HFF-Myc (cell line): Measurements from ENCODE around the gene ISLR2.
A peak's percentile ranks its signal among the peaks of the same experiment; 100 is the strongest.
"Not testable (repeated sequence)": the region's sequence is repeated elsewhere in the genome, so short reads cannot be mapped to it uniquely, and the experiment has no call there.

Experiments used
- DNase-seq: peaks from one replicate; pipeline ENCODE4 v3.0.0-alpha.2; 2011; ENCODE audit warnings: low read depth; ENCODE audit errors: extremely low read depth
- H3K4me3 ChIP-seq: replicated peaks from 2 replicates; pipeline ENCODE4 v1.5.1; 2011; ENCODE audit warnings: low read depth, mild to moderate bottlenecking, control low read depth, low read length
- TF ChIP-seq, protein P1 (sequence below): IDR thresholded peaks from 2 replicates; pipeline ENCODE4 v1.5.1; 2012; ENCODE audit warnings: mild to moderate bottlenecking, low read depth, low read length, control low read depth; ENCODE audit errors: missing control alignments

The ISLR2 gene, protein sequence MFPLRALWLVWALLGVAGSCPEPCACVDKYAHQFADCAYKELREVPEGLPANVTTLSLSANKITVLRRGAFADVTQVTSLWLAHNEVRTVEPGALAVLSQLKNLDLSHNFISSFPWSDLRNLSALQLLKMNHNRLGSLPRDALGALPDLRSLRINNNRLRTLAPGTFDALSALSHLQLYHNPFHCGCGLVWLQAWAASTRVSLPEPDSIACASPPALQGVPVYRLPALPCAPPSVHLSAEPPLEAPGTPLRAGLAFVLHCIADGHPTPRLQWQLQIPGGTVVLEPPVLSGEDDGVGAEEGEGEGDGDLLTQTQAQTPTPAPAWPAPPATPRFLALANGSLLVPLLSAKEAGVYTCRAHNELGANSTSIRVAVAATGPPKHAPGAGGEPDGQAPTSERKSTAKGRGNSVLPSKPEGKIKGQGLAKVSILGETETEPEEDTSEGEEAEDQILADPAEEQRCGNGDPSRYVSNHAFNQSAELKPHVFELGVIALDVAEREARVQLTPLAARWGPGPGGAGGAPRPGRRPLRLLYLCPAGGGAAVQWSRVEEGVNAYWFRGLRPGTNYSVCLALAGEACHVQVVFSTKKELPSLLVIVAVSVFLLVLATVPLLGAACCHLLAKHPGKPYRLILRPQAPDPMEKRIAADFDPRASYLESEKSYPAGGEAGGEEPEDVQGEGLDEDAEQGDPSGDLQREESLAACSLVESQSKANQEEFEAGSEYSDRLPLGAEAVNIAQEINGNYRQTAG

DNA sequence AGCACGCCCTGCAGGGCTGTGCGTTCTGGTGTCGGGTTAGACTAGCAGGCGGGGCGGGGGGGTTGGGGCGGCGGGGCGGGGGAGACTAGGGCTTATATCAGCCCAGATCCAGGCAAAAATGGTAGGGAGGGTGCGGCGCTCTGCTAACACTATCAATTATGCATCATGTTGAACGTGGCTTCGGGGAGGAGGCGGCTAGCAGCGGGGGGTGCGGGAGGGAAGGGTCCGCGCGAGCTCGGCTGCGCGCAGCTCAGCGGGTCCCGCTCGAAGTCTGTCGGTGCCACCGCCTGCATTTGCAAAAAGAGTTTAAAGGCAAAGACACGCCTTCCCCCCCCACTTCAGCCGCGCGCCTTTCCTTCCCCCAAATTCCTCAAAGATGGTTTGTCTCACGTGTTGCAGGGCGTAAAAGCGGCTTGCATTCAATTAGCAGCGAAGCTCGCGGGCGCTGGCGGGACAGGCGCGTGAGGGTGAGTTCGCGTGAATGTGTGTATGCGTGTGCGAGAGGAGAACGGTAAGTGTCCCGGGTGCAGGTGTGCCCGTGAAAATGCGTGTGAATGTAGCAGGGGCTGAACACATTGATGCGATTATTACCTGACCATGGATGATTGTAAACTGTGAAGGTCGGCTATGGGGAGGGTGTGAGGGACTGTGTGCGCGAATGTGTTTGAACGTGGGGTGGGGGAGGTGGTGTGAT is at the start of gene ISLR2:
Gene ISLR2, plus strand, starts transcription at position 432 of the 694 bp plus-strand sequence. CDS start 2,169 bp downstream, outside the sequence.
- no peak for DNase-seq
- TF ChIP-seq, protein P1, sequence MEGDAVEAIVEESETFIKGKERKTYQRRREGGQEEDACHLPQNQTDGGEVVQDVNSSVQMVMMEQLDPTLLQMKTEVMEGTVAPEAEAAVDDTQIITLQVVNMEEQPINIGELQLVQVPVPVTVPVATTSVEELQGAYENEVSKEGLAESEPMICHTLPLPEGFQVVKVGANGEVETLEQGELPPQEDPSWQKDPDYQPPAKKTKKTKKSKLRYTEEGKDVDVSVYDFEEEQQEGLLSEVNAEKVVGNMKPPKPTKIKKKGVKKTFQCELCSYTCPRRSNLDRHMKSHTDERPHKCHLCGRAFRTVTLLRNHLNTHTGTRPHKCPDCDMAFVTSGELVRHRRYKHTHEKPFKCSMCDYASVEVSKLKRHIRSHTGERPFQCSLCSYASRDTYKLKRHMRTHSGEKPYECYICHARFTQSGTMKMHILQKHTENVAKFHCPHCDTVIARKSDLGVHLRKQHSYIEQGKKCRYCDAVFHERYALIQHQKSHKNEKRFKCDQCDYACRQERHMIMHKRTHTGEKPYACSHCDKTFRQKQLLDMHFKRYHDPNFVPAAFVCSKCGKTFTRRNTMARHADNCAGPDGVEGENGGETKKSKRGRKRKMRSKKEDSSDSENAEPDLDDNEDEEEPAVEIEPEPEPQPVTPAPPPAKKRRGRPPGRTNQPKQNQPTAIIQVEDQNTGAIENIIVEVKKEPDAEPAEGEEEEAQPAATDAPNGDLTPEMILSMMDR: no peak
- H3K4me3 ChIP-seq: no peak within 1 kb of the TSS

DNA sequence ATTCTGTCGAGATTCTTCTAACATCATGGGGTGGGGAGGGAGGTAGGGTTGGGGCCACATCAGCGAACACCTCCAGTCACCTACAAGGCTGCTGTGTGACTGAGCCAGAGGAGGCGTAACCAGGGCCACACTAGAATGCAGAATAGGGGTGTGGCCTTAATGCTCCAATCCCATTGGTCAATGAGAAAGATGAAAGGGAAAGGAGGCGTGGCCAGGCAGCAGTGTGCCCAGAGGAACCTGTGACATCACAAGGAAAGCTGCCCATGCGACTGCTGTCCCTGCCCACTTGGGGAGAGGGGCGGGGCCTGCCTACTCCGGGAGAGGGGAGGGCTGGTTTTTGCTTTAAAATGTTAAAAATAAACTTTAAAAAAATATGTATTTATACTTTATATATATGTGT is 47.9 kb upstream of the ISLR2 start, which contains the start of gene GOLGA6A:
Gene GOLGA6A, minus strand, starts transcription at position 101 of the 400 bp plus-strand sequence. Its CDS starts 41 bp downstream, at position 60.
- H3K4me3 ChIP-seq, DNase-seq: not testable (repeated sequence)

DNA sequence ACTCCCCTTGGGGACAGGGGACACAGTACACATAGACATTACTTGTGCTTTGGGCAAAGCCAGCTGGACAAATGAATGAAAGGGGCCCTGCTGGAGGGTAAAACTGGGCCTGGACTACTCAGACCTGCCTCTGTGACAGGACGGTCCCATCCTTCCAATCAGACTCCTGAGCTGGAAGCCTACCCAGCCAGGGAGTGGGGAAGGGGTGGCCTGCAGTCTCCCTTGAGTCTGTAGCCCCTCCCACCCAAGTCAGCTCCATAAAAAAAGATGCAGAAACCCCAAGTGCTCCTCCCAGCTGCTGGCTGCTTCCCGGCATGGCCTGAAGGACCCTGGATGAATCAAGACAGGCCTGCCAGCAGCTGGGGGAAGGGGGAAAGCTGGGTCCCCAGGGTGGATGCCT is 35.8 kb upstream of the ISLR2 start:
- not testable (repeated sequence) for H3K4me3 ChIP-seq, DNase-seq

DNA sequence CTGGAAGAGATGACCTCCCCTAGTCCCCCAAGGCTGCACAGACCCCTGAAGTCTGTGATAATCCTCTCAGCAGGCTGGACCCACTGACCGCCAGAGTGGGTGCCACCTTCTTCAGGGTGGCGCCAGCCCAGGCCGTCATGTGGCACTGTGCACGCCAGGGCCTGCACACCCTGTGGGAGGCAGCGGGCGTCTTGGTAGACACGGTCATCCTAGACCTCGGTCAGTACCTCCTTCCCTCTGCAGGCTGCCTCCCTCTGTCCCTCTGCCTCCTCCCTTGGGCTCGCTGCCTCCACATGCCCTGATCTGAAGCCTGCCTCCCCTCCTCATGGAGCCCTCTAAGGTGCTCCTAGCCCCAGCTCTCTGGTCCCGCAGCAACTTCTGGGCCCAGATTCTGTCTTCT is 34.8 kb upstream of the ISLR2 start:
- H3K4me3 ChIP-seq, DNase-seq: not testable (repeated sequence)

DNA sequence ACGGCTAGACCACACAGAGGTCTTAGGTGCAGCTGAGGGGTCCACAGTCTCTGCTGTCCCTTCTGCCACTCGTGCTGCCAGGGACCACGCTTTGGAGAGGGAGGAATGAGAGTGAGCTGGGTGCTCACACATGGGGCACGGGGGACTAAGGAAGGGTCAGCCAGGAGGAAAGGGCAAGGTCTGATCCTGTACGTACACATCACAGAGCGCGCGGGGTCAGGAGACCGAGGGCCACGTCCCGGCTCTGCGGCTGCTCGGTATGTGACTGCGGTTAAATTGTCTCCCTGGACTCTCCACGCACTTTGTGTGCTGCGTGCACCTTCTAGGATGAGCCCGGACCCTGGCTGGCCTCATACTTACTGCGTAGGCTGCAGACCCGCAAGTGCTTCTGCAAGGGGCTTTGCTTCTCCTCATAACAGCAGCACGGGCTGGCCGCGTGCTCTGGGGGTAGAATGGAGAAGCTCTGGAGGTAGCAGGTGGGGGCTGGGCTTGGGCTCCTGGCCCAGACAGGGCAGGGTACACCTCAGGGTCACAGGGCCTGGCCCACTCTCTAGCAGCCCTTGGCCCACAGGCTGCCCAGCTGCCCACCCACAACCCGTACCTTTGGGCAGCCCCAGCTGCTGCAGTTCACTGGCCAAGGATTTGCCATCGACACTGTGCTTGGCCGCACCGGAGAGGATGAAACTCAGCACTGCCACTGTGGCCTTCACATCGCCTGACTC is 33.5 kb upstream of the ISLR2 start:
- DNase-seq, H3K4me3 ChIP-seq: not testable (repeated sequence)

DNA sequence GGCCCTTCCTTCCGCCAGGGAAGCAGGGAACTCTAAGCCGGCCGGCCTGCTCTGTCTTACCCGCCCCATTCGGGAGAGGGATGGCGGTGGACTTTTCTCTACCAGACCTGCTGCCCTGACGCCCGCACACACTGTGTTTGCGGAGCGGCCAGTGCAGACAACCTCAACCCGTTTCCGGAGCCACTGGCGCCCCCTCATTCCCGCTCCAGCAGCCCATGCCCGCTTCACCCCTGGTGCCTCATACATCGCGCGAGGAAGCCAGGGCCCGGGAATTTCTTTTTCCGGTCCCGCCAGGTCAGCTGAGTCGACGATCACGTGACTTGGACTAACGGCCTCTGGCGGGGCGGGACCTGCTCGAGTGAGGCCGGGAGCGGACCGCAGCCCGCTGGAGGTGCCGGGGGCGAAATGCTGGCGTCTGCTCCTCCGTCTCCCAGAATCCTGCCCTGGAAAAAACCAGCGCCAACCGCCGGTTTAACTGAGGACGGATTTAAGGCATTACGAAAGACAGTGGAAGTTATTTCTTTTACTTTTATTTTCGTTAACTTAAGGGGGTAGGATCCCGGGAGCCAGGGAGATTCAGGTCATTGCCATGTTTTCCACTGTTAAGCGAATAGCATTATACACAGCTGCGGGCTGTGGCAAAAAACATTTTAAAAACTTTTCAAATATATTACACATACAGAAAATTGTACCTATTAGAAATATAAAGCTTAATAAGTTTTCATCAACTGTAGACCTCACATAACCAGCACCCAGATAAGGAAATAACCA is 30.2 kb upstream of the ISLR2 start:
- peak; percentile 54 for DNase-seq
- peak overlapping the region; percentile 26 for H3K4me3 ChIP-seq

DNA sequence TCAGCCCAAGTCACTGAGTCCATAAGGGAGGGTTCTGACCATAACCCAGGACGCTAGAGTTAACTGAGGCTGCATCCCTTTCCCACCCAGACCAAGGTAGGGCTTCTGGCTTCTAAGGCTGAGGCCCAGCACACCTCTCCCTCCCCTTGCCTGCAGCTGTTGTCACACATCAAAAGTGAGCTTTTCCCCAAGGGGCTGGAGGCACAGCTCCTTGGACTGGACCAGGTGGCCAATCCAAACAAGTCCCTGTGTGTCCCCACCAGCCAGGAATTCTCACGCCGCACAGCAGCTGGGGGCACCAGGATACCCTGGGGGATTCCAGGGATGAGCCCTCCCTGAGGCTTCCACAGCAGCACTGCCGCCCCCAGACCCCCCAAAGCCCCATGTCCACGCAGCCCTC is 22.3 kb upstream of the ISLR2 start:
- TF ChIP-seq, protein P1: no peak
- no peak overlapping the region for H3K4me3 ChIP-seq
- no peak for DNase-seq

DNA sequence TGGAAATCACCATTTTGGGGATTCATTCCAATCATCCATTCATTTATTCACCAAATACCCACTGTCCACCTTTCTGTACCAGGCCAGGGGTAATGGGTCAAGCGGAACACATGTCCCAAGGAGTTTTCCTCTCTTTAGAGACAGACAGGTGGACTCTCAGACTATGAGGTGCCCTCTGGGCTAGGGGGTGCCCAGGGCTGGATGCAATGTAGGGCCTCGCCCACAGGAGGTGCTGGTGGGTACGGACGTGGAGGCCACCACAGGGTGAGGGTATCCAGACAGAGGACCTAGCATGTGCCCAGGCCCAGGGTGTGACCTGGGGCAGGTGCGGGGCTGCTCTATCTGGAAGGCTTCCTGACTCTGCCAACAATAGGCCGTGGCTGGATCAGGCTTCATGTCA is 21.8 kb upstream of the ISLR2 start:
- DNase-seq, H3K4me3 ChIP-seq: not testable (repeated sequence)

DNA sequence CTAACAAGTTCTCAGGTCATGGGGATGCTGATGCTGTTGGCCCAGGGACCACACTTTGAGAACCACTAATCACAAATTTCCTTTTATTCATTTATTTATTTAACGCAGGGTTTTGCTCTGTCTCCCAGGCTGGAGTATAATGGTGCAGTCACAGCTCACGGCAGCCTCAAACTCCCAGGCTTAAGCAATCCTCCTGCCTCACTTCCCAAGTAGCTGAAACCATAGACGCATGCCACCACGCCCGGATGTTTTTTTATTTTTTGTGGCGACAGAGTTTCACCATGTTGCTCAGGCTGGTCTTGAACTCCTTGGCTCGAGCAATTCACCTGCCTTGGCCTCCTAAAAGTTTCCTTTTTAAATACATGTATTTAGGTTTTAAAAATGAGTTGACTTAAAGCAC is 20.7 kb upstream of the ISLR2 start:
- no peak for DNase-seq
- TF ChIP-seq, protein P1: no peak
- no peak overlapping the region for H3K4me3 ChIP-seq
